Measurements from ENCODE around the gene PLA2G15.

GRCh38 chr16:68235887-68236136, 9.4 kb upstream of the PLA2G15 start, which contains the start of gene ESRP2:
- TF ChIP-seq POLR2A (IDR thresholded peaks at IDR 0.05; ENCODE audit: low read length) (no peak), JUN (IDR thresholded peaks at IDR 0.05) (no peak), HOXB13 (CRISPR knock-in tag; IDR thresholded peaks at IDR 0.05; ENCODE audit: low read depth) (no peak), RAD21 (conservative IDR thresholded peaks at IDR 0.05 in 1 of 2, IDR thresholded peaks at IDR 0.05 in 1 of 2) (no peak), CEBPB (IDR thresholded peaks at IDR 0.05) (no peak), MAFK (IDR thresholded peaks at IDR 0.05; ENCODE audit: partially characterized antibody) (no peak), FOSL2 (IDR thresholded peaks at IDR 0.05) (no peak), FOSL2 (CRISPR knock-in tag; IDR thresholded peaks at IDR 0.05) (no peak), NPAS2 (CRISPR knock-in tag; IDR thresholded peaks at IDR 0.05; ENCODE audit: borderline replicate concordance) (no peak), MYC (IDR thresholded peaks at IDR 0.05; ENCODE audit: borderline replicate concordance, low read length) (no peak), RNF2 (IDR thresholded peaks at IDR 0.05; ENCODE audit: borderline replicate concordance, low read depth) (no peak), RFX5 (IDR thresholded peaks at IDR 0.05) (no peak)
- TF ChIP-seq, protein P1, sequence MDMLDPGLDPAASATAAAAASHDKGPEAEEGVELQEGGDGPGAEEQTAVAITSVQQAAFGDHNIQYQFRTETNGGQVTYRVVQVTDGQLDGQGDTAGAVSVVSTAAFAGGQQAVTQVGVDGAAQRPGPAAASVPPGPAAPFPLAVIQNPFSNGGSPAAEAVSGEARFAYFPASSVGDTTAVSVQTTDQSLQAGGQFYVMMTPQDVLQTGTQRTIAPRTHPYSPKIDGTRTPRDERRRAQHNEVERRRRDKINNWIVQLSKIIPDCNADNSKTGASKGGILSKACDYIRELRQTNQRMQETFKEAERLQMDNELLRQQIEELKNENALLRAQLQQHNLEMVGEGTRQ (IDR thresholded peaks at IDR 0.05): no peak
- TF ChIP-seq, protein P2, sequence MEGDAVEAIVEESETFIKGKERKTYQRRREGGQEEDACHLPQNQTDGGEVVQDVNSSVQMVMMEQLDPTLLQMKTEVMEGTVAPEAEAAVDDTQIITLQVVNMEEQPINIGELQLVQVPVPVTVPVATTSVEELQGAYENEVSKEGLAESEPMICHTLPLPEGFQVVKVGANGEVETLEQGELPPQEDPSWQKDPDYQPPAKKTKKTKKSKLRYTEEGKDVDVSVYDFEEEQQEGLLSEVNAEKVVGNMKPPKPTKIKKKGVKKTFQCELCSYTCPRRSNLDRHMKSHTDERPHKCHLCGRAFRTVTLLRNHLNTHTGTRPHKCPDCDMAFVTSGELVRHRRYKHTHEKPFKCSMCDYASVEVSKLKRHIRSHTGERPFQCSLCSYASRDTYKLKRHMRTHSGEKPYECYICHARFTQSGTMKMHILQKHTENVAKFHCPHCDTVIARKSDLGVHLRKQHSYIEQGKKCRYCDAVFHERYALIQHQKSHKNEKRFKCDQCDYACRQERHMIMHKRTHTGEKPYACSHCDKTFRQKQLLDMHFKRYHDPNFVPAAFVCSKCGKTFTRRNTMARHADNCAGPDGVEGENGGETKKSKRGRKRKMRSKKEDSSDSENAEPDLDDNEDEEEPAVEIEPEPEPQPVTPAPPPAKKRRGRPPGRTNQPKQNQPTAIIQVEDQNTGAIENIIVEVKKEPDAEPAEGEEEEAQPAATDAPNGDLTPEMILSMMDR (IDR thresholded peaks at IDR 0.05): no peak
- TF ChIP-seq, protein P3, sequence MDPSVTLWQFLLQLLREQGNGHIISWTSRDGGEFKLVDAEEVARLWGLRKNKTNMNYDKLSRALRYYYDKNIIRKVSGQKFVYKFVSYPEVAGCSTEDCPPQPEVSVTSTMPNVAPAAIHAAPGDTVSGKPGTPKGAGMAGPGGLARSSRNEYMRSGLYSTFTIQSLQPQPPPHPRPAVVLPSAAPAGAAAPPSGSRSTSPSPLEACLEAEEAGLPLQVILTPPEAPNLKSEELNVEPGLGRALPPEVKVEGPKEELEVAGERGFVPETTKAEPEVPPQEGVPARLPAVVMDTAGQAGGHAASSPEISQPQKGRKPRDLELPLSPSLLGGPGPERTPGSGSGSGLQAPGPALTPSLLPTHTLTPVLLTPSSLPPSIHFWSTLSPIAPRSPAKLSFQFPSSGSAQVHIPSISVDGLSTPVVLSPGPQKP (IDR thresholded peaks at IDR 0.05; ENCODE audit: low read depth, low read length): no peak
